NT2/D1 (cell line): Measurements from ENCODE around the gene CACNA1H.

Source experiments
- DNase-seq: peaks from one replicate; pipeline ENCODE4 v3.0.0-alpha.2; 2011; ENCODE audit warnings: low read depth, low spot score
- H3K27me3 ChIP-seq: 2 replicates; pipeline ENCODE4 v1.6.0; 2011; ENCODE audit warnings: mild to moderate bottlenecking; ENCODE audit not compliant: insufficient read length, insufficient read depth
- H3K36me3 ChIP-seq: 2 replicates; pipeline ENCODE4 v1.6.1; 2011; ENCODE audit warnings: mild to moderate bottlenecking, low read length, mixed read lengths; ENCODE audit not compliant: insufficient read depth, insufficient read length
- H3K4me1 ChIP-seq: 2 replicates; pipeline ENCODE4 v1.5.1; 2011; ENCODE audit not compliant: insufficient read depth, insufficient read length
- H3K4me3 ChIP-seq: 2 replicates; pipeline ENCODE4 v1.5.1; 2011; ENCODE audit warnings: low read depth; ENCODE audit not compliant: insufficient read length
- H3K9ac ChIP-seq: 2 replicates; pipeline ENCODE4 v1.6.0; 2011; ENCODE audit warnings: low read depth; ENCODE audit not compliant: insufficient read length
- H3K9me3 ChIP-seq: 2 replicates; pipeline ENCODE4 v1.5.1; 2011; ENCODE audit warnings: mild to moderate bottlenecking, low read length; ENCODE audit not compliant: insufficient read depth
- SUZ12 ChIP-seq: IDR thresholded peaks from 2 replicates; pipeline ENCODE4 v1.6.1; 2011; ENCODE audit not compliant: insufficient read length, insufficient read depth; ENCODE audit errors: extremely low read depth
- YY1 ChIP-seq: IDR thresholded peaks from 2 replicates; pipeline ENCODE4 v1.6.1; 2011; ENCODE audit not compliant: insufficient read length, insufficient read depth
- ZNF274 ChIP-seq: IDR thresholded peaks from 2 replicates; pipeline ENCODE4 v1.6.1; 2011; ENCODE audit warnings: mild to moderate bottlenecking, low read depth, low read length

CACNA1H gene

GRCh38 chr16:1109648-1110047 lies 43.3 kb upstream of the CACNA1H start:
- TF ChIP-seq SUZ12 (no peak), ZNF274 (no peak), YY1 (no peak)
- H3K27me3 ChIP-seq: peaks cover 65% of the 10 kb centered on the region
- peak overlapping the region; percentile 3 for H3K9ac ChIP-seq
- no peak overlapping the region for H3K4me3 ChIP-seq
- DNase-seq: no peak
- H3K36me3 ChIP-seq: no peaks in the 10 kb centered on the region
- H3K9me3 ChIP-seq: no peaks in the 10 kb centered on the region
- peaks cover 16% of the 10 kb centered on the region for H3K4me1 ChIP-seq

GRCh38 chr16:1112506-1113184 lies 40.3 kb upstream of the CACNA1H start:
- no peak for TF ChIP-seq ZNF274
- TF ChIP-seq SUZ12: no peak
- TF ChIP-seq YY1: no peak
- H3K4me3 ChIP-seq: no peak overlapping the region
- peaks cover 83% of the 10 kb centered on the region for H3K27me3 ChIP-seq
- DNase-seq: no peak
- H3K9ac ChIP-seq: no peak overlapping the region
- H3K9me3 ChIP-seq: no peaks in the 10 kb centered on the region
- H3K4me1 ChIP-seq: peaks cover 24% of the 10 kb centered on the region
- no peaks in the 10 kb centered on the region for H3K36me3 ChIP-seq

GRCh38 chr16:1113489-1113888 lies 39.4 kb upstream of the CACNA1H start:
- no peak overlapping the region for H3K4me3 ChIP-seq
- H3K4me1 ChIP-seq: peaks cover 19% of the 10 kb centered on the region
- H3K36me3 ChIP-seq: no peaks in the 10 kb centered on the region
- no peaks in the 10 kb centered on the region for H3K9me3 ChIP-seq
- no peak overlapping the region for H3K9ac ChIP-seq
- no peak for TF ChIP-seq YY1
- TF ChIP-seq SUZ12: no peak
- TF ChIP-seq ZNF274: no peak
- no peak for DNase-seq
- peaks cover 83% of the 10 kb centered on the region for H3K27me3 ChIP-seq

GRCh38 chr16:1113889-1114526 lies 38.9 kb upstream of the CACNA1H start:
- H3K4me1 ChIP-seq: peaks cover 19% of the 10 kb centered on the region
- no peak for TF ChIP-seq ZNF274
- no peak for TF ChIP-seq YY1
- no peak for TF ChIP-seq SUZ12
- no peaks in the 10 kb centered on the region for H3K9me3 ChIP-seq
- H3K36me3 ChIP-seq: no peaks in the 10 kb centered on the region
- DNase-seq: no peak
- peaks cover 83% of the 10 kb centered on the region for H3K27me3 ChIP-seq
- no peak overlapping the region for H3K4me3 ChIP-seq
- no peak overlapping the region for H3K9ac ChIP-seq

- Histone ChIP-seq H3K9me3 (no peaks in the 10 kb centered on the region), H3K4me3 (no peak overlapping the region), H3K36me3 (no peaks in the 10 kb centered on the region), H3K9ac (no peak overlapping the region), H3K27me3 (peaks cover 81% of the 10 kb centered on the region), H3K4me1 (peaks cover 21% of the 10 kb centered on the region)
- TF ChIP-seq ZNF274 (no peak), YY1 (no peak), SUZ12 (no peak)
- no peak for DNase-seq
Observed at GRCh38 chr16:1116693-1117077, 36.2 kb upstream of the CACNA1H start.

- Histone ChIP-seq H3K9ac (peak overlapping the region; percentile 56), H3K9me3 (no peaks in the 10 kb centered on the region), H3K36me3 (no peaks in the 10 kb centered on the region), H3K4me1 (peaks cover 20% of the 10 kb centered on the region), H3K27me3 (peaks cover 82% of the 10 kb centered on the region), H3K4me3 (no peak overlapping the region)
- no peak for DNase-seq
- TF ChIP-seq YY1 (no peak), ZNF274 (no peak), SUZ12 (no peak)
Observed at GRCh38 chr16:1117176-1117900, 35.6 kb upstream of the CACNA1H start.

GRCh38 chr16:1117926-1118325 lies 35.0 kb upstream of the CACNA1H start:
- Histone ChIP-seq H3K9me3 (no peaks in the 10 kb centered on the region), H3K36me3 (no peaks in the 10 kb centered on the region), H3K4me3 (no peak overlapping the region), H3K9ac (no peak overlapping the region), H3K27me3 (peaks cover 82% of the 10 kb centered on the region), H3K4me1 (peaks cover 15% of the 10 kb centered on the region)
- DNase-seq: no peak
- TF ChIP-seq SUZ12 (no peak), ZNF274 (no peak)
